GM21717 (cell line): ENCODE measurements around the gene CASK.
A peak's percentile ranks its signal among the peaks of the same experiment; 100 is the strongest.

ENCODE experiments used
- ATAC-seq: cut with Tn5 transposase; IDR thresholded peaks from one replicate; pipeline ENCODE4 v1.9.1; 2021; ENCODE audit warnings: mild to moderate bottlenecking, moderate library complexity; ENCODE audit not compliant: unreplicated experiment

CASK gene

DNA sequence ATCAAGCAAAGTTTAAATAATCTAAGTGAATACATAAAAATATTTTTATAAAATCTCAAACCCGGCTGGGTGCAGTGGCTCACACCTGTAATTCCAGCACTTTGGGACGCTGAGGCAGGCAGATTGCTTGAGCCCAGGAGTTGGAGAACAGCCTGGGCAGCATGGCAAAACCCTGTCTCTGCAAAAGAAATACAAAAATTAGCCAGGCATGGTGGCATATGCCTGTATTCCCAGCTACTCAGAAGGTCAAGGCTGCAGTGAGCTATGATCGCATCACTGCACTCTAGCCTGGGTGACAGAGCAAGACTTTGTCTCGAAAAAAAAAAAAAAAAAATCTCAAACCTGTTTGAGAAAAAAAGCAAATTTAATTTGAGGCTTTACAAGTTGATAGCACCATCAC lies 331.4 kb downstream of the CASK start:
- no peak for ATAC-seq

DNA sequence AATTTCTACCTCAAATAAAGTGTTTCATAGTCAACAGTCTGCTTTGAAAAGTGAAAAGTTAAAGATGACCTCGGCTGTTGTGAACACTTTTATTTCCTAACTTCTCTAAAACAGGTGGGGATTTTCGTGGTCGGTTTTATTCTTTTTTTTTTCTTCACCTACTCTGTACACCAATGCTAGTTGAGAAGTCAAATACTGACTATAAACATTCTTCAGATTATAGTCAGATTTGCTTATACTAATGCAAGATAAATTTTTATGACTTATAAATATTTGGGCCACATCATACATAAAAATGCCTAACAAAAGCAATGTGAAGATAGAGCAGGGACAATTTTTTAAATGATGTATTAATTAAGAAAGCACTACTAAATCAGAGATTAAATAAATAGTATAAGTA lies 332.7 kb downstream of the CASK start:
- ATAC-seq = no peak

DNA sequence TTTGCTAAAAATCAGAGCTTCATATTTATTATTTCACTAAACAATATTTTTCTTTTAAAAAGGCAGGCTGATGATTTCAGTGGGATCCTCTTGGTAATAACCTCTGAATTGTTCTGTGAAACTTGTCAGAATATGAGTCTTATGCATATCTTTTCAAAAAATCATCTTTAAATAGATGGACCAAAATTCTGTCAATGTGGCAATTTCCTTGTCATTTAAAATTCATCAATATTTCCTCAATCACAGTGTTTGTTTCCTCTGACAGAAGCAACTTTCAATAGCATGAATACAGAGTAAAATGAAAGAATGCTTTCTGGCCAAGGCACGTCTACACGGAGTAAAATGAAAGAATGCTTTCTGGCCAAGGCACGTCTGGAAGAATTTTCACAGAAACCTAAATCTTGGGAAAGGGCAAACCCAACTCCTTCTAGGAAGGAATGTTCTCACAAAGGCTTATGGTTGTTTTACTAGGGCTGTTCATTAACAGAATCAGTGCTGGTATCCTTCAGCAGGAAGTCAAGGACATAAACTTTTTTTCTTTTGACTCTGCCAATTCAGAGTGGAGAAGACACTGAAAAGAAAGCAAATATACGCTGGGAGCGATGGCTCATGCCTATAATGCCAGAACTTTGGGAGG lies 333.6 kb downstream of the CASK start:
- no peak for ATAC-seq

DNA sequence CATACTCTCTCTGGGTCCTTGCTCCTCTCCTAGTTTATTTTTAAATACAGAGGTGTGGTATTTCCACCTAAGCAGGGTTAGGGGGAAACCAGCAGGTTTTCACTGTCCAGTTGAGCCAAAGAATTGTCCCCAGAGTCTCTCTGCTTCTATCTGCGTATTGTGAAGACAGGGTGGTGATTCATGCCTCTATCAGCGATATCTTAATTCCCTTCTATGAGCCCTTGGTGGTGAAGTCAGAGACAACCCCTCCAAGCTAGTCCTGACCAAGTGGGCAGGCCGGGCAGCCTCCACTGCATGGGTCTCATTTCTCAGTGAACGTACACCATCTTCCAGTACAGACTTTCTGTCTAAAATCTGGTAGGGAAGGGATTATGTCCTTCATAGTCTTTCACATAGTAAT lies 335.1 kb downstream of the CASK start:
- no peak for ATAC-seq

DNA sequence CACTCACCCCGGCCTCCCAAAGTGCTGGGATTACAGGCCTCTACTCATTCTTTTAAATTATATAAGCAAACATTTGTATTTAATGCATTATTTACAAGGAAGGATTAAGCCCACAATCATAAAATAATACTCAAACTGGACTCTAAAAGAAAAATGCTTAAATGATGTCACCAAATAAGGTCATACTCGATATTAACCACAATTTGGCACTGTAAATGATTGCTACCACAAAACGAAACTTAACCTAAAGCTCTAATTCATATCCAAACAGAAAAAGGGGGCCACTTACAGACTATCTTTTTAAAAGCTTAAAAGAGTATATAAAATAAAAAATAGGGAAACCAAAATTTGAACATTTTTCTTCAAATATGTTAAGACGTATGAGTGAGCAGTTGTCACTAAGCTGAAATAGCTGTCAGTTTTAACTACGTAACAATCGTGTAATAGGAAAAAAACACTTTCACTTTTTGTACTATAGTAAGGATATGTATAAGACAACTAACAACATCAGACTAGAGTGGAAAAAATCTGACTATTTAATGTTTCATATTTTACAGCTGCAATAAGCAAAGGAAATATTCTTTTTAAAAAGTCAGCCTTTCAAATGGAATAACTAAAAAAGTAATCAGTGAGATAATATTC lies 342.8 kb downstream of the CASK start:
- ATAC-seq = no peak

DNA sequence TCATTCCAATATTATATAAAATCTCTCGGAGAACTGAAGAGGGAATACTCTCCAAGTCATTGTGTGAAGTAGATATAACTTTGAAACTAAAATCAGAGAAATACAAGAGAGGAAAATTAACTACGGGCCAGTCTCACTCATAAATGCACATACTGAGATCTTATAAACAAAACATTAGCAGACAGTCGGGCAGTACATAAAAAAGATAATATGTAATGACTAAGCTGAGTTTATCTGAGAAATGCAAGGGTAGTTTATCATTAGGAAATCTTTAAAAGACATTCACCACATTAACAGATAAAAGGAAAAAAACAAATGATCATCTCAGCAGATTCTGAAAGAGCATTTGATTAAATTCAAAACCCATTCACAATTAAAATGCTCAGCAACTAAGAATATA lies 359.5 kb downstream of the CASK start:
- ATAC-seq = no peak

DNA sequence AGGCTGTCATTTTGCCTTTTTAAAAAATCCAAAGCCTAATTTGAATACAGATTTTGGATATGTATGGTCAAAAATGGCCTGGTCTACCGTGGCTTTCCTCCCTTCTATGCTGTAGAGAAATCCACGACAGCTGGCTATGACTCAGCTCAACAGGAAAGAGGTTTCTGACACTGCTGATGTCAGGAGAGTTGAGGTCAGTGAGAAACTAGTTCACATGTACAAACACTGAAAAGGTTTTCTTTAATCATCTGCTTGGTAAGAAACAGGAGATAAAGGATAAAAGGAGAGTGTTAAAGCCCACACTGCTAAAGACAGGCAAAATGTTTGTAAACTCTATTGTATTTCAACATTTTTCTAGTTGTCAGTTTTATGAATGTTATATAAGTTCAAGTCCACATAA lies 362.3 kb downstream of the CASK start:
- ATAC-seq = peak; percentile 97

DNA sequence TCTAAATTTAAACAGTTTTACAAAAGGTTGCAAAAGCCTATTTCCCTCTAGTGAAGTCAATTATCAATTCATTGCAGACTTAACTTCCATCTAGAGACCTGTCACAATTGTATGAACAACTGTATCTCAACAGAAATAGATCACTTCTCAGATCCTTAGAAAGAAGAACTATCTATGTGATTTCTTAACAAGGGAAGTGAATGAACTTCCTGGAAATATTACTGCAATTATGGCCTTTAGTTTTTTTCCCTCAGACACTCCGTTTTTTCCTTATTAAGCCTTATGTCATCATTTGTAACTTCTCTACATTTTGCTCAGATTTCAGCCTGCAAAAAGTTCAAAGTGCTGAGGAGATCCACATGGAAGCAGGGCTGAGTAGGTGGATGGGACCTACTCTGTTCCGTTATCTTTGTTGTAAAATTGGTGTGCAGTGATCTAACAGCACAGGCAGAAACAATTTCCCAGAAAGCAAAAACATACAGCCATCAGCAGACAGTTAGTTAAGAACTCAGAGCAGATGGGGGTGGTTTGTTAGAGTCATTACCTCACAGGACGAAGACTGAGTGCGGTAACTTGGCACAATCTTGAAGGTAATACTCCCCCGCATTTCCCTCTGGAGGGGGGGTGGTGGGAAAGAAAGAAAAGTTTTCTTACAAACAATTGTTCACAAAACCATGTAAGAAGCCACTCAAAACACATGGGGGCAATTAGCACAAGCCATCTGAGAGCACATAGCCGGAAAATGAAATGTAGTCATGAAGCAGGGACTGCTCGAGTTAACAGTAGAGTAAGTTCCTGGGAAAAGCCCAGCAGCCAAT lies 363.9 kb downstream of the CASK start:
- no peak for ATAC-seq

DNA sequence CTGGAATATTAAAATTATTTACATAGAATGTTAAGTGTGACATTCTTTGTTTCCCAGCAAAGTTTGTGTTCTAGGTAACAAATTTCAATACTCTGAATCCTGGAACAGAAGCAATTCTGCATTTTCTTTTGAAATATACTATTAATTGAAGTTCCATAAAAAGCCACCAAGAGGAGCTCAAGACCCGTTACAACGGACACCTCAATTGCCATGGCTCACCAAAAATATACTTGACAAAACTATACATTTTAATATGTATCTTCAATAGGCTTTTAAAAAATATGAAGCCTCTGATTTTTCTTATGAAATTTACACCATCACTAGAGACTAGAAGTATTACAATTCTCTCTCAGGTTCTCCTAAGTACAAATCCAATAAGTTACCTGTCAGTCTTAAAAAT lies 364.8 kb downstream of the CASK start:
- ATAC-seq = no peak

DNA sequence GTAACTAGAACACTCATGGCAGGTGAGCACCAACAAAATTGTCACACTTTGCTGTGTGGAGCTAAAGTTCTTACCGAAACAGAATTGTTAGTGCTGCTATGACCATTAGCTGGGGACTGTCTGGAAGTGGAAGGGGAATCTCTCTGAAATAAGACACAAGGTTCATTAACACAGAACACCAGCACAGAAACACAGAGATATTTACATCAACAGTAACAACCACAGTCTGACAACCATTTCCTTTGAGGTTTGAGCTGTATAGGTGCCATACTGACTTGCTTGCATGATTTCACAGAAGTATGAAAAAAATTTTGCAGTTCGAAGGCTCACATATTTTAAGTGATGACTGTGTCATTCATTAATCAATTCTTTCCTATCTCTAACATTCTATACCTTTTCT lies 366.4 kb downstream of the CASK start:
- no peak for ATAC-seq

DNA sequence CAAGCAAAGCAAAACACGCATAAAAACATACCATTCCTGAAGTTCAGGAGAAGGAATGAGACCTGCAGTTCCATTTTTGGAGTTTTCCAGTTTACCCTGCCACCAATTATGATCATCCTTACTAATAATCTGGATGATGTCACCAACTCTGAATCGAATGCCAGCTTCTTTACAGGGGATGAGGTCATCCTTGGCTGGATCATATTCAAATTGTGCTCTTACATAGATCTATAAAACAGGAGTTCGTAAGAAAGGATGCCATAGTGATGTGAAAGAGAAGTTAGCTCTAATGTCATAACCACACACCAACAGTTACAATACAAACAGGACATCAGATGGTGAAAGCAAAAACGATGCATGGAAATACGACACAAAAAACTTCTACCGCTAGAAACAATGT lies 369.7 kb downstream of the CASK start:
- ATAC-seq = no peak

DNA sequence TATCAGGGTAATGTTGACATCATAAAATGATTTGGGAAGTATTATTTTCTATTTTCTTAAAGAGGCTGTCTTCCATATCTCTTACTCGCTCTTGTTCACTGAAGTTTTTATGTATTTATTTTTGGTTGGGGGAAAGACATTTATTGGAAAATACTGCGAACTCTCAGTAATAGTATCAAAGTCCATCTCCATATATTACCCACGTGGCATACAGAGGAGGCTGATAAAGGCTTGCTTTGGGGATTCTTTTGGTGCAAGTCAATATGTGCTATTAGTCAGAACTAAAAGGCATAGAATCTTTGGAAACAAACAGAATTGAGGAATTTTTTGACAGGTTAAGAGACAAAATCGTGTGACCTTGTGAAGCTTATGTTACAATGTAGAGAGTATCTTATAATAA lies 374.9 kb downstream of the CASK start:
- ATAC-seq = no peak

DNA sequence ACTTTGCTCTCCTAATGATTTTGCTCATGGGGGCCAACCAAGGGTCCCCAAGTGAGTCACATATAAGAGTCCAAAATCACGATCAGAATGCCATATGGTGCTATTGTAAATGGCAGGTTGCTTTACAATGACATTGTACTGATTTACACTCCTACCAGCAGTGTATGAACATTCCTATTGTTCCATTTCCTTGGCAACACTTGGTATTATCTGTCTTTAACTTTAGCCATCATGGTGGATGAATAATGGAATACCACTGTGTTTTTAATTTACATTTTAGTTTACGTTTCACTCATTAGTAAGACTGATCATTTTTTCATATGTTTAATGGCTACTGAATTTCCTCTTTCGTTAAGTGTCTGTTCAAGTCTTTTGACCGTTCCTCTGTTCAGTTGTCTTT lies 379.7 kb downstream of the CASK start:
- no peak for ATAC-seq

DNA sequence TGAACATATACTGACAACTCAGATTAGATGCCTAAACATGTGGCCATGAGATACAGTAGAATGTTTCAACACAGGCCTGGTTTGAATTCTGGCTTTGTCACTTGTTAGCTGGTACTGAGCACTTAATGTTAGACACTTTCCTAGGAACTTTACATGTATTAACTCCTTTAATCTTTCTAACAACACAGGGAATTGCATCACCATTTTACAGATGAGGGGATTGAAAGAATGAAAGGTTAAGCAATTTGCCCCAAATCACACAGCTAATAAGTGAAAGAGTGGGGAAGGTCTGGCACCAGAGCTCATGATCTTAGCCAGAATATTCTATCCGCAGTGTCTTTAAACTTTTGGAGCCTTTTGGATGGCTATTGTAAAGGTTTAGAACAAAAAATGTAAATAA lies 380.3 kb downstream of the CASK start:
- ATAC-seq = no peak

DNA sequence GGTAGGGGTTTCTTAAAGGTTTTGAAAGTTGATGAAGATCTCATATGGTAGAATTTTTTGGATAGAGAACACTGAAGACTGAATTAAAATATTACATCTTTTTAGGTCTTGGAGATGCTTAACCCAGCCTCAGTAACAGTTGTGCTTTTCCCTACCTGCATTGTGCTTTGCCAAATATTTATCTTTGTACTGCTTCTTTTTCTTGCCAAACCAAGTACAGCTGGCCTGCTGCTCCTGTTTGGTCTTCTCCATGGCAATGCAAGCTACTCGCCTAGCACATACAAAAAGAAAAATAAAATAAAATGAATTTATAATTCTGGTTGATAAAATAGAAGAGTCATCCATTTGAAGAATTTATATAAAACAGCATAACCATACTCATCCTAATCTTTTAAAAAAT lies 380.8 kb downstream of the CASK start:
- ATAC-seq = no peak

DNA sequence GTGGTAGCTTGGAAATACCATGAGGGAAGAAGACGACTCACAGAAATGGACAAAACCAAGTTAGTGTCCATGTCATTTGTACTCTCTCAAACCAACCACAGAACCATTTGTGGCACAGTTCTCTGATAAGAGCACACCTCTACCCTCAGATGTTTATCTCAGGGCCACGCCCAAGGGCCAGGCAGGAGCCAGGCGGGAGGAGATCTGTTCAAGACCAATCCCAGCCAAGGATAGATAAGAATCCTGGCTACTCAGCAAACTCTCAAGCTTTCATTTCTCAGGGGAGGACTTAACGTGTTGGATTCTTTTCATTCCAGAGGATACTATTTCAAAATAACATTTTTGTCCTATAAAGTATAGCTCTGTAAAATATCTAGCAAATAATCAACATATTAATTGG lies 381.2 kb downstream of the CASK start:
- ATAC-seq = no peak

DNA sequence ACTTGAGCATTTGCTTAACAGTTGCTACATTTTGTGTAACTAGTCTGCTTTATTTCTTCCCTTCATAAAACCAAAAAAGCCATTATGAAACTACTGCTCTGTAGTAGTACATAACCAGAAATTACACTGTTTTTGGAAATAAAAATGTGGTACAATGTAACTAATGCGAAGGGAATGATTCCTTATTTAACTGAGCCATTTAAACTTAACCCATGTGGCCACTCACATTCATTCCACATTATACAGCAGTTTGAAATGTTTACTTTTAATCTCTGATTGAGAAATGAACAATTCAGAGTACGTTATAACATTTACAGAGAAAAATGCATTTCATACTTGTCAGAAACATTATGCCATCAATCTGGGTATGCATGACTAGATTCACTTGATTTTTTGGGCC lies 382.0 kb downstream of the CASK start:
- no peak for ATAC-seq

DNA sequence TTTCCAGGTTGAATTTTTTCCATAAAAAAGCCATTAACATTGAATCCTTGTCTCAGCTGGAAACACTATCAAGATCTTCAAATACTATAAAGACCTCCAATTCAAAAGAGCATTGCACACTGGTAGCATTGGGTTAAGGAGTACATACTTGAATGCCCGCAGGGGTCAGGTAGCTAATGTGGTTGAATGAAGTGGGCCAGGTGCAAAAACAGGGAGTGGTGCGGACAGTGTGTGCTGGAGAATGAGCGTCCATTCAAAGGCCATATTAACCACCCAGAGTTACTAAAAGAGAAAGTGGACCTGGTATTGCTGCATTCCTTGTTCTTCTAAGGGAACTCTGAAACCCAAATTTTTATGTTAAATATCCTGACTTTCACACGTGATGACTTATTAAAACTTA lies 384.6 kb downstream of the CASK start:
- ATAC-seq = no peak

DNA sequence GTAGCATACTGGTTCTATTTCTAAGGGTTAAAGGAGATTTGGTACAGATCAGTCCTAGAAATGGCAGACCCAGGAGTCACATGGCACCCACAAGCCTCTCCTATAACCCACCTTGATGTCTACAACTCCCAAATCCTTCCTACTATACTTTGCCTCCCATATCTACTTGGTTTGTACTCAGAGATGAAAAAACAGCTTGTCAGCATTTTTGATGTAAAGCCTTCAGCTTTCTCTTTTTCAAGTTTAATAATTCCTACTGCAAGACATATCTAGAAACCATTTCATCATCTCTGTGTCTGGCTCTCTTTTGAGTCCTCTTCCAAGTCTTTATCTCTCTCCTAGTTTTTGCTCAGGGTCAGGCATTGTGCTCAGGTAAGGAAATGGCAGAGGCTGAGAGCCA lies 393.3 kb downstream of the CASK start:
- ATAC-seq = no peak

DNA sequence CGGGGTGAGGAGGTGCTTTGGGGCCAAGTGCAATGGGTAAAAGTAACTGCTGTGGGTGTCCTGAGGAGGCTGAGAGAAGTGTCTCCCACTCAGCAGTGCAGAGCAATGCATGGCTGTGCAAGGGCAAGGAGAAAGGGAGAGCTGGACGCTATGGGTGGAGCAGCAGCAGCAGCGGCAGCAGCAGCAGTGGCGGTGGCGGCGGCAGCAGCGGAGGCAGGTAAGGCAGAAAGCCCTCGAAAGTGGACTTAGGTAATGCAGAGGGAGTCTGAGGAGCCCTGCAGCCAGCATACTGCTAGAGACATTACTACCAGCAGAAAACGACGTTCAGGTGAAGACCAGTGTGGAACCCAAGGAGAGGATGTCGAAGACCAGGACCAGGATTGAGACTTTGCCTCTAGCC lies 394.1 kb downstream of the CASK start:
- no peak for ATAC-seq

DNA sequence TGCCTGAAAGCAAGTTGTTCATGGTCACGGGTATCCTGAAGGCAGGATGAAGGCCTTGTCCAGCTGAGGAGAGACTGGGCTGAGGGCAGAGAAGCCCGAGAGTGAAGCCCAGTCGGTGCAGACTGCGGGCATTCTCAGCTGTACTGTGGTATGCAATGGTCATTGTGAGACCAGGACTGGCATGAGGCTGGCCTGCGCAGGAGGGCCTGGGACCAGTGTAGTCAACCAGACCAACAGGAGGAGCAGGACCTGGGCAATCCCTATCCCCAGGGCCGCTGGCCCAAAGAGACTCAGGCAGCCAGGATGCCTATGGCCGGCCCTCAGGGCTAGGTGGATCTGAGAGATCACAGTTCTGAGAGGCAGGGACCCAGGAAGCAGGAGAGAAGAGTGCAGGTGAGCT lies 394.6 kb downstream of the CASK start:
- ATAC-seq = no peak

DNA sequence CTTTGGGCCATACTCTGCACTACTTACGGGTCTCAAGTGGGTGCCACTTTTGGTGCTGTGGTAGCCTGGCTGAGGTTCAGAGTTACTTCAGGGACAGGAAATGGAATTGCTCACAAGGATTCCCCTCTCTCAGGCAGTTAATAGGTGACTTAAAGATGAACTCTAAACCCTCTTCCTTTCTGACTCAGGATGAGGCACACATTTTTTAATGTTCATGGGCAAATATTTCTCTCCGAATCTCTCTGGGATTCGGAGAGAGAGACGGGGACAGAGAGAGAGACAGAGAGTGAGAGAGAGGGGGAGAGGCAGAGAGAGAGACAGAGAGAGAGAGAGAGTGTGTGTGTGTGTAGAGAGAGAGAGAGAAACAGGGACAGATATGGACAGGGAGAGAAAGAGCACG lies 396.4 kb downstream of the CASK start:
- ATAC-seq = no peak
